ENCODE results near the gene PITPNC1. TPM values are rescaled to one million over a fixed set of nuclear protein-coding genes. Genes with fewer than 3 reads are reported as not detected.

The PITPNC1 gene
- total RNA-seq, 2 donors from 2014 or later: 12.5 to 18.1 TPM

GRCh38 chr17:67411397-67411796, 34.3 kb downstream of the PITPNC1 start:
- no peaks in the 10 kb centered on the region for H3K36me3 ChIP-seq
- H3K9me3 ChIP-seq: no peaks in the 10 kb centered on the region
- H3K27me3 ChIP-seq: no peaks in the 10 kb centered on the region
- TF ChIP-seq CTCF (IDR thresholded peaks at IDR 0.05): no peak
- no peak overlapping the region for H3K4me3 ChIP-seq
- H3K4me1 ChIP-seq: peaks cover 0 to 20% of the 10 kb centered on the region in 2 donors
- no peak overlapping the region for H3K27ac ChIP-seq
- no peak for DNase-seq (ENCODE audit: low spot score)

- Histone ChIP-seq H3K4me3 (no peak overlapping the region), H3K27ac (no peak overlapping the region), H3K36me3 (no peaks in the 10 kb centered on the region), H3K4me1 (peaks cover 0 to 20% of the 10 kb centered on the region in 2 donors), H3K27me3 (no peaks in the 10 kb centered on the region), H3K9me3 (no peaks in the 10 kb centered on the region)
- no peak for DNase-seq (ENCODE audit: low spot score)
- no peak for TF ChIP-seq CTCF (IDR thresholded peaks at IDR 0.05)
Measured at GRCh38 chr17:67412032-67412431, 35.0 kb downstream of the PITPNC1 start.

GRCh38 chr17:67412941-67413340, 35.9 kb downstream of the PITPNC1 start:
- DNase-seq (ENCODE audit: low spot score): no peak
- no peak overlapping the region for H3K27ac ChIP-seq
- no peak for TF ChIP-seq CTCF (IDR thresholded peaks at IDR 0.05)
- H3K9me3 ChIP-seq: no peaks in the 10 kb centered on the region
- H3K4me3 ChIP-seq: no peak overlapping the region
- H3K27me3 ChIP-seq: no peaks in the 10 kb centered on the region
- peaks cover 0 to 20% of the 10 kb centered on the region in 2 donors for H3K4me1 ChIP-seq
- H3K36me3 ChIP-seq: no peaks in the 10 kb centered on the region

GRCh38 chr17:67413388-67413787, 36.3 kb downstream of the PITPNC1 start:
- no peaks in the 10 kb centered on the region for H3K9me3 ChIP-seq
- H3K27ac ChIP-seq: no peak overlapping the region
- H3K27me3 ChIP-seq: no peaks in the 10 kb centered on the region
- TF ChIP-seq CTCF (IDR thresholded peaks at IDR 0.05): no peak
- peaks cover 0 to 20% of the 10 kb centered on the region in 2 donors for H3K4me1 ChIP-seq
- H3K36me3 ChIP-seq: no peaks in the 10 kb centered on the region
- DNase-seq (ENCODE audit: low spot score): no peak
- H3K4me3 ChIP-seq: no peak overlapping the region

- no peaks in the 10 kb centered on the region for H3K36me3 ChIP-seq
- no peak overlapping the region for H3K4me3 ChIP-seq
- no peak for DNase-seq (ENCODE audit: low spot score)
- no peak for TF ChIP-seq CTCF (IDR thresholded peaks at IDR 0.05)
- no peak overlapping the region for H3K27ac ChIP-seq
- no peaks in the 10 kb centered on the region for H3K27me3 ChIP-seq
- H3K4me1 ChIP-seq: peaks cover 0 to 20% of the 10 kb centered on the region in 2 donors
- no peaks in the 10 kb centered on the region for H3K9me3 ChIP-seq
Measured at GRCh38 chr17:67414130-67414529, 37.0 kb downstream of the PITPNC1 start.

GRCh38 chr17:67414559-67414958, 37.5 kb downstream of the PITPNC1 start:
- DNase-seq (ENCODE audit: low spot score): no peak
- peaks cover 0 to 20% of the 10 kb centered on the region in 2 donors for H3K4me1 ChIP-seq
- H3K9me3 ChIP-seq: no peaks in the 10 kb centered on the region
- no peak overlapping the region for H3K27ac ChIP-seq
- no peak for TF ChIP-seq CTCF (IDR thresholded peaks at IDR 0.05)
- H3K4me3 ChIP-seq: no peak overlapping the region
- no peaks in the 10 kb centered on the region for H3K27me3 ChIP-seq
- no peaks in the 10 kb centered on the region for H3K36me3 ChIP-seq

Data from right atrium auricular region (tissue), 2 donors.